HG03045 (cell line): ENCODE data around the gene ROR1.

Experiments
- ATAC-seq: cut with Tn5 transposase; IDR thresholded peaks from one replicate; pipeline ENCODE4 v1.9.1; 2021; ENCODE audit warnings: mild to moderate bottlenecking, moderate library complexity; ENCODE audit not compliant: unreplicated experiment

ROR1 gene

GRCh38 chr1:63928186-63929105 lies 154.6 kb downstream of the ROR1 start:
- ATAC-seq: no peak

DNA sequence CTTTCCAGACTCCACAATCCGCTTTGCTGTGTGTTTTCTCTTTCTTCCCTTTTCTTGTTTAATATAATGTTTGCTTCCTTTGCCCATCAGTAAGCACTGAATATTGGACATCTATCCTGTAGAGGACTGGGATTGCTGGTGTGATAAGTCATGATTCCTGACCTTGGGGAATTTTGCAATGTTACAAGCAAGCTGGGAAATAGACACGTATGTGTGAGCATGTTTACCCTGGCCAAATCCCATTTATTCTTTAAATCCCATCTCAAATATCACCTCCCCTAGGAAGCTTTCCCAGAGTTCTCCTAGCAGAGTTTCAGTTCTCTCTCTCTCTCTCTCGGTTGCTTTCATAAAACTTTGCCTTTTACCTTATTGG lies 155.3 kb downstream of the ROR1 start:
- ATAC-seq: no peak

DNA sequence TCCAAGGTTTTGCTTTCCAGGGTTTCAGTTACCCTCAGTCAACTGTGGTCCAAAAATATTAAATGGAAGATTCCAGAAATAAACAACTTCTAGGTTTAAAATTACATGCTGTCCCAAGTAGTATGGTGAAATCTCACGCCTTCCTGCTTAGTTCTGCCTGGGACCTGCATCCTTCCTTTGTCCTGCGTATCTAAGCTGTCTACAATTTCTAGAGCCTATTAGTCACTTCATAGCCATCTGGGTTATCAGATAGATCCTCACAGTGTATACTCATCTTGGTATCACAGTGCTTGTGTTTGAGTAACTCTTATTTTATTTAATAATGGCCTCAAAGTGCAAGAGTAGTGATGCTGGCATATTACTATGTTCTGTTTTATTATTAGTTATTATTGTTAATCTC lies 157.7 kb downstream of the ROR1 start:
- ATAC-seq: no peak

DNA sequence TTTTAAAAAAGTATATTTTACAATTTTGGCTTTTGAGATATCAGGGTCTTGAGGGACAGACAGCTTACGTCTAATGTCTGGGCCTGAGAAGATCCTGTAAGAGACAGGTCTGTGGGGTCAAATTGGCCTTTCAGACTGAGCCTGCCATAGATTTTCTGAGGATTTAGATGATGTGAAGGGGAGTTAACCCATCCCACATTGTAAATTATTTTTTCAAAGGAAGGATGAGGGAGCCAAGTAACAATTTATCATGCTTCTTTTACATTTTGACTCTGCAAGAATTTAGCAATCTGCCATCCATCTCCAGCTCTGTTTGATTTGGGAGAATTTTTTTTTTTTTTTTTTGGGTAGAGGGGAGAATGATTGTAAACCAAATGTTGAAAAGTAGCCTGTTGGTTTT lies 160.9 kb downstream of the ROR1 start:
- ATAC-seq: no peak

- no peak for ATAC-seq
These were observed 161.3 kb downstream of the ROR1 start for GRCh38 chr1:63935143-63935542.

GRCh38 chr1:63935553-63935952 lies 161.7 kb downstream of the ROR1 start:
- ATAC-seq: no peak

- no peak for ATAC-seq
These were observed 162.5 kb downstream of the ROR1 start for GRCh38 chr1:63936276-63936675.

GRCh38 chr1:63936801-63937200 lies 163.0 kb downstream of the ROR1 start:
- no peak for ATAC-seq

DNA sequence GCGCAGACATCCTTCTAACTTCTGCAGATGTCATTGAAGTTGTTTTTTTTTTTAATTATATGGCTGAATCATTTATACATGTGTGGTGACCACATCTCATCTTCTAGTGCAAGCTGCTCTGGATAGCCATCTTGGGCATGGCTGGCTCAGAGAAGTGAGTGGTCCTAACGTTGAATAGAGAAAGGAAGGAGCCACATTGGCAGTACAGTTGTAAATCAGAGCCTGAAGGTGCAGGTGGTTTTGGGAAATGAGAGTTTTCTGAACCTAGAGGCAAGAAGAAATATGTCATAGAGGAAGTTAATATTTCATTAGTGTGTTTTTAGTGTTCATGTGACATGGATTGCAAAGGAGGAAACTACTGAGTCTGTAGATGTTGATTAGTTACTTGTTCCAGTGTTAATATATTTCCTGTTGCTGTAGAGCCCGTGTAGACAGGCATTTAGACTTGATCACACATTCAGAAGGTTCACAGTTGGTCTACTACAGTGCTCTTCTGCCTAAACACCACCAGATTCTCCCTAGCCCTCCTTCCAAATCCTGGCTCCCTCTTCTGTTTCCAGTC lies 163.7 kb downstream of the ROR1 start:
- ATAC-seq: no peak

GRCh38 chr1:63940440-63940839 lies 166.6 kb downstream of the ROR1 start:
- no peak for ATAC-seq

DNA sequence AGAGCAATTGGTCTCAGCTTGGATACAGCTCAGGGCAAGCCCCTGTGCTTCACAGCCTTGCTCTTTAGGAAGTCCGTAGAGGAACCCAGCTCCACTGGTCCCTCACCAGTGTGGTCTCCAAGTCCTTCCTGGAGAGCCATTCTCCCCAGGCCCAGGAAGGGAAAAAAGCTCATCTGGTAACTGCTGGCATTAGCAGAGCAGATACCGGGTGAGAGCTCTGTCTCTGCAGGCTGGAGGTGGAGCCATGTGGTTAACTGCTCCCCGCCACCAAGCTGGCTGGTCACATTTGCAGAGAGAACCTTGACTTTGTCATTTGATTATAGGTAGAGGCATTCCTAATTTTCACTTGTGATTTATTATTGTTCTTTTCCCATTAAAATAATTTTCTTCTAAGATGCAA lies 169.6 kb downstream of the ROR1 start:
- no peak for ATAC-seq

DNA sequence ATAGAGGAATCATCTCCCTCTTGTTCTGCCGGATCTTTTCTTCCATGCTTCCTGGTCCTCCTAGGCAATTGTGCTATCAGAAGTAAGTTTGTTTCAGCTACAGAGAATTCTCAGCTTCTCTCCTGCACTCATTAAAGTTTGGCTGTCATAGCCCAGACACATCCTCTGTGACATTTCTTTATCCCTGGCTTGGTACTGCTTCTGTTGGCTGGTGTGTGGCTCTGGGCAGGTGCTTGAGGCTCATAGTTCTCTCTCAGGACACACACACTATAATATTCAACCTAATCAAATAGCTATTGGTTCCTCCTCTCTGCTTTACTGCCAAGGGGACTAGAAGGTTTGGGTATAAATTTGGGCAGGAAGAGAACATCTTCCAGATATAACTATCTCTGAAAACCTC lies 172.1 kb downstream of the ROR1 start:
- no peak for ATAC-seq

GRCh38 chr1:63946866-63947491 lies 173.2 kb downstream of the ROR1 start:
- no peak for ATAC-seq

GRCh38 chr1:63947904-63948303 lies 174.1 kb downstream of the ROR1 start:
- ATAC-seq: no peak

DNA sequence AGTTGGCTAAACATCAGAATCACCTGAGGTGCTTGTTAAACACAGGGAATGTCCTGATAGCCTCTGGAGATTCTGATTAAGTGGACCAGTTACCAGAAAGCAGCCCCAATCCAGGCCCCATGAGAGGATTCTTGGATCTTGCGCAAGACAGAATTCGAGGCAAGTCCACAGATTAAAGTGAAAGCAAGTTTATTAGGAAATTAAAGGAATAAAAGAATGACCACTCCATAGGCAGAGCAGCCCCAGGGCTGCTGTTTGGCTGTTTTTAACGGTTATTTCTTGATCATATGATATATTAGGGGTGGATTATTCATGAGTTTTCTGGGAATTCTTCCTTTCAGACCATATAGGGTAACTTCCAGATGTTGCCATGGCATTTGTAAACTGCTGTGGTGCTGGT lies 176.2 kb downstream of the ROR1 start:
- no peak for ATAC-seq

- no peak for ATAC-seq
These were observed 177.5 kb downstream of the ROR1 start for GRCh38 chr1:63951059-63951946.

DNA sequence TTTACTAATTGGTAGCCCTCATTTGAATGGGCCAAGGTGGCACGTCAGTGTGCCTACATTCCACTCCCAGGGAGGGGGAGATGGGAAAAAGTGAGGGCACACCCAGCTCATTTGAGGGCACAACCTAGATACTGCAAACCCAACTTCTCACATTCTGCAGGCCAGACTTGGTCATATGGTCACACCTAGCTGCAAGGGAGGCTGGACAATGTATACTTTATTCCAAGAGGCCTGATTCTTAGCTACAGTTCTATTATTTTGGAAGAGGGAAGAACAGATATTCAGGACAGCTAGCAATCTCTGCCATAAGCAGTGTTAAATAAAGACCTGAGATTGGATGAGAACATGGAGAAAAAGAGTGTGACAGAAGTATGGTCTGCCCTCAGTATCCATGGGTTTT lies 180.4 kb downstream of the ROR1 start:
- no peak for ATAC-seq

DNA sequence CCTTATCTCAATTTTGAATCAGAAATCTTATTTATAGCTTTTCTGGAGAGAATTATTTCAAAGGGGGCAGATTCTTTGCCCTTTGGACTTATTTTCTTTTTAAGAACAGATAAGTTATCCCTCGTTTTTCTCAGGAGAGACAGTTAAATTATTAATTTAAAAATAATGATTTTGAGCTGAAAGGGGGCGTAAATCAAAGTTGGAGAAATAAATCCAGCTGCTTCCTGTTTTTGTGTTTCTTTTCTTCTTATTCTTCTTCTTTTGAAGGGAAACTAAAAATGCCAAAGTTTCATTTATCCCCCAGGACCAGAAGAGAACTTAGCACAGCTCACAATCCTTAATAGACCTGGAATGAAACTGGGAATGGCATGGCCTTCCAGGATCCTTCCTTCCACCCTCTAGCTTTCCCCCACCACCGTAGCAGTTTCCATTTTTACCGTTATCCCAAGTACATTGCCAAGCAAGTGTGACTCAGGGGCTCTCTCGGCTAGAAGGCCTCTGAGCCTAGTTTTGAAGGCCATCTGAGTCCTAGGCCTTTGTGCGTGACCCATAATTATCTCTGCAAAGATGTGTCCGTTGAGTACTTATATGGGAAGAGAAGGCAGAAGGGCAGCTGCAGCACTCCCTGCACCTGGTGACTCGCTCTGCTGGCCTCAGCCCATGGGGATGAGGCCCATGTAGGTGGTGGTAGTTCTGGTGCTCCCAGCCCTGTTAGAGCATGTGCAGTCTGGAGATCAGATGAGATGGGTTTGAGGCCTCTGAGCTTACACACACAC lies 181.7 kb downstream of the ROR1 start:
- no peak for ATAC-seq

GRCh38 chr1:63958556-63958955 lies 184.7 kb downstream of the ROR1 start:
- ATAC-seq: no peak

GRCh38 chr1:63960326-63960725 lies 186.5 kb downstream of the ROR1 start:
- no peak for ATAC-seq
